OCI-LY7 (cell line): ENCODE data around the gene UVRAG.

ENCODE experiments used
- EZH2phosphoT487 ChIP-seq: fragments of 200-600 bp; sonication (generic); IDR thresholded peaks from 2 replicates; pipeline ENCODE4 v1.6.1; 2018; ENCODE audit warnings: low read depth, borderline replicate concordance, mild to moderate bottlenecking, mixed run types, antibody characterized with exemption, low read length, moderate library complexity, mixed read lengths
- TF ChIP-seq, protein P1 (sequence below): fragments of 200-600 bp; sonication (generic); conservative IDR thresholded peaks from 2 replicates; pipeline ENCODE4 v1.5.1; 2014; ENCODE audit warnings: mild to moderate bottlenecking, antibody characterized with exemption, low read length, moderate library complexity, mixed read lengths

- no peak for TF ChIP-seq EZH2phosphoT487
- TF ChIP-seq, protein P1, sequence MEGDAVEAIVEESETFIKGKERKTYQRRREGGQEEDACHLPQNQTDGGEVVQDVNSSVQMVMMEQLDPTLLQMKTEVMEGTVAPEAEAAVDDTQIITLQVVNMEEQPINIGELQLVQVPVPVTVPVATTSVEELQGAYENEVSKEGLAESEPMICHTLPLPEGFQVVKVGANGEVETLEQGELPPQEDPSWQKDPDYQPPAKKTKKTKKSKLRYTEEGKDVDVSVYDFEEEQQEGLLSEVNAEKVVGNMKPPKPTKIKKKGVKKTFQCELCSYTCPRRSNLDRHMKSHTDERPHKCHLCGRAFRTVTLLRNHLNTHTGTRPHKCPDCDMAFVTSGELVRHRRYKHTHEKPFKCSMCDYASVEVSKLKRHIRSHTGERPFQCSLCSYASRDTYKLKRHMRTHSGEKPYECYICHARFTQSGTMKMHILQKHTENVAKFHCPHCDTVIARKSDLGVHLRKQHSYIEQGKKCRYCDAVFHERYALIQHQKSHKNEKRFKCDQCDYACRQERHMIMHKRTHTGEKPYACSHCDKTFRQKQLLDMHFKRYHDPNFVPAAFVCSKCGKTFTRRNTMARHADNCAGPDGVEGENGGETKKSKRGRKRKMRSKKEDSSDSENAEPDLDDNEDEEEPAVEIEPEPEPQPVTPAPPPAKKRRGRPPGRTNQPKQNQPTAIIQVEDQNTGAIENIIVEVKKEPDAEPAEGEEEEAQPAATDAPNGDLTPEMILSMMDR: no peak
These were observed 125.0 kb downstream of the UVRAG start for GRCh38 chr11:75939992-75940391.
